Peyer's patch (tissue), 4 donors: ENCODE results near the gene PPP1R13B.

Experiments used
- CTCF ChIP-seq, 6 experiments: fragments of 450-650 bp in 4 of 6; fragments of 200-600 bp in 2 of 6; sonication (generic) in 1 of 6; IDR thresholded peaks; one replicate each; pipeline ENCODE4 v1.5.1; 2017 to 2019; ENCODE audit warnings: antibody characterized with exemption in 6 of 6, mild to moderate bottlenecking in 3 of 6, moderate library complexity in 1 of 6
- POLR2A ChIP-seq, 2 donors: fragments of 450-650 bp; IDR thresholded peaks; one replicate each; pipeline ENCODE4 v1.5.1; 2017; ENCODE audit warnings: antibody characterized with exemption in 2 of 2, mild to moderate bottlenecking in 2 of 2, moderate library complexity in 2 of 2

GRCh38 chr14:103734081-103734888 lies 113.1 kb downstream of the PPP1R13B start:
- TF ChIP-seq CTCF (IDR thresholded peaks at IDR 0.05) (no peak), POLR2A (IDR thresholded peaks at IDR 0.05) (no peak)
